ENCODE results near the gene SRD5A1. TPM values are rescaled to one million over a fixed set of nuclear protein-coding genes. Genes with fewer than 3 reads are reported as not detected.

The SRD5A1 gene
- total RNA-seq, 4 donors from 2014 or later, result 3.0 to 7.5 (median 5.0) TPM

DNA sequence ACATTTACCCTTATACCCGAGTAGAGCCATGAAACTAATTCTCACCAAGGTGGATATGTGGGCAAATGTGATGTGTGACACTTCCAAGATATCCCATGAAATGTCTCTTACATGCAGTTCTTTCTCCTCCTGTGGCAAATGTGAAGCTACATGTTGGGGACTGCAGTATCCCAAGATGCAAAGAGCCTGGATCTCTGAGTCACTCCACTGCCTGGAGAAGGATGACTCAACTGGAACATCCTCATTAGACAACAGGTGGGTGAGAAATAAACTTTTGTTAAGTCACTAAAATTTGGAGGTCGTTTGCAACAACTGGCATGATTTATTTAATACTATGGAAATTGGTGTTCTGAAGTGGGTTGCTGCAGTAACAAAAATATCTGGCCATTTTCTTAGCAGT, 43.5 kb downstream of the SRD5A1 start:
- TF ChIP-seq, protein P1, sequence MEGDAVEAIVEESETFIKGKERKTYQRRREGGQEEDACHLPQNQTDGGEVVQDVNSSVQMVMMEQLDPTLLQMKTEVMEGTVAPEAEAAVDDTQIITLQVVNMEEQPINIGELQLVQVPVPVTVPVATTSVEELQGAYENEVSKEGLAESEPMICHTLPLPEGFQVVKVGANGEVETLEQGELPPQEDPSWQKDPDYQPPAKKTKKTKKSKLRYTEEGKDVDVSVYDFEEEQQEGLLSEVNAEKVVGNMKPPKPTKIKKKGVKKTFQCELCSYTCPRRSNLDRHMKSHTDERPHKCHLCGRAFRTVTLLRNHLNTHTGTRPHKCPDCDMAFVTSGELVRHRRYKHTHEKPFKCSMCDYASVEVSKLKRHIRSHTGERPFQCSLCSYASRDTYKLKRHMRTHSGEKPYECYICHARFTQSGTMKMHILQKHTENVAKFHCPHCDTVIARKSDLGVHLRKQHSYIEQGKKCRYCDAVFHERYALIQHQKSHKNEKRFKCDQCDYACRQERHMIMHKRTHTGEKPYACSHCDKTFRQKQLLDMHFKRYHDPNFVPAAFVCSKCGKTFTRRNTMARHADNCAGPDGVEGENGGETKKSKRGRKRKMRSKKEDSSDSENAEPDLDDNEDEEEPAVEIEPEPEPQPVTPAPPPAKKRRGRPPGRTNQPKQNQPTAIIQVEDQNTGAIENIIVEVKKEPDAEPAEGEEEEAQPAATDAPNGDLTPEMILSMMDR (IDR thresholded peaks at IDR 0.05), result no peak
- no peak for TF ChIP-seq POLR2A (IDR thresholded peaks at IDR 0.05)
- WGBS, 2 donors, result 73 to 83% methylated on average over 2 of the region's 2 CpGs
- Histone ChIP-seq H3K4me3 (replicated peaks in 1 of 3) (no peak overlapping the region), H3K4me1 (no peaks in the 10 kb centered on the region), H3K27ac (no peak overlapping the region), H3K27me3 (no peaks in the 10 kb centered on the region), H3K36me3 (no peaks in the 10 kb centered on the region), H3K9me3 (no peaks in the 10 kb centered on the region)
- no peak for DNase-seq
- intact Hi-C loops (cut with DNase I), result no loop called here

DNA sequence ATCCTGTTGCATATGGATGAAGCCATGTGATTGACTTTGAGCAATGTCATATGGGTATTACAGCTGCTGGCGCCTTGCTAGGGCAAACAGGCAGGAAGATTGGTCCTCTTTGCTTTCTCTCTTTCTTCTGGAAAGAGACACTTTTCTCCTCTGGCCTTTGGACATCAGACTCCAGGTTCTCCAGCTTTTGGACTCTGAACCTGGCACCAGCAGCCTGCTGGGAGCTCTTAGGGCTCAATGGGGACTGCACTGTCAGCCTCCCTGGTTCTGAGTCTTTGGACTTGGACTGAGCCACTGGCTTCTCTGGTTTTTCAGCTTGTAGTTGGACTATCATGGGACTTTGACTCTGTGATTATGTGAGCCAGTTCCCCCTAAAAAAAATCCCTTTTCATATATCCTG, 45.1 kb downstream of the SRD5A1 start:
- H3K4me3 ChIP-seq (replicated peaks in 1 of 3), result no peak overlapping the region
- intact Hi-C loops (cut with DNase I), result no loop called here
- WGBS, 2 donors, result 82 to 88% methylated on average over 1 of the region's 1 CpG
- no peaks in the 10 kb centered on the region for H3K27me3 ChIP-seq
- no peak overlapping the region for H3K27ac ChIP-seq
- H3K9me3 ChIP-seq, result no peaks in the 10 kb centered on the region
- DNase-seq, result no peak
- TF ChIP-seq, protein P1 (IDR thresholded peaks at IDR 0.05), result no peak
- TF ChIP-seq POLR2A (IDR thresholded peaks at IDR 0.05), result no peak
- no peaks in the 10 kb centered on the region for H3K4me1 ChIP-seq
- H3K36me3 ChIP-seq, result no peaks in the 10 kb centered on the region

DNA sequence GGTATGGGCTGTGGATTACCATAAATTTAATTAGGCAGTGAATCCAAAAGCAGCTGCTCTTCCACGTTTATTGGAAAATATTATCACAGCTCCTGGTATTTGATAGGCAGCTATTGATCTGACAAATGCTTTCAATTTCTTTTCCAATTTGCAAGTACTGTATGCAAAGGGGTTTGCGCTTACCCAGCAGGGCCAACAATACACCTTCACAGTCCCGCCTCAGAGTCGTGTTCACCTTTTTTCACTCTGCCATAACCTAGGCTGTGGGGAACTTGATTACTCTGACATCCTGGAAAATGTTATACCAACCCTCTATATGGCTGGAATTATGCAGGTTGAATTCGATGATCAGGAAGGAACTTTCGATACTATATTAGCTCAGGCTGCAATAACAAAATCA, 47.7 kb downstream of the SRD5A1 start:
- Histone ChIP-seq H3K27me3 (no peaks in the 10 kb centered on the region), H3K36me3 (no peaks in the 10 kb centered on the region), H3K9me3 (no peaks in the 10 kb centered on the region), H3K4me3 (replicated peaks in 1 of 3) (no peak overlapping the region), H3K4me1 (no peaks in the 10 kb centered on the region), H3K27ac (no peak overlapping the region)
- no peak for DNase-seq
- no peak for TF ChIP-seq POLR2A (IDR thresholded peaks at IDR 0.05)
- TF ChIP-seq, protein P1 (IDR thresholded peaks at IDR 0.05), result no peak
- intact Hi-C loops (cut with DNase I), result no loop called here
- 65 to 68% methylated on average over 6 of the region's 6 CpGs for WGBS, 2 donors

DNA sequence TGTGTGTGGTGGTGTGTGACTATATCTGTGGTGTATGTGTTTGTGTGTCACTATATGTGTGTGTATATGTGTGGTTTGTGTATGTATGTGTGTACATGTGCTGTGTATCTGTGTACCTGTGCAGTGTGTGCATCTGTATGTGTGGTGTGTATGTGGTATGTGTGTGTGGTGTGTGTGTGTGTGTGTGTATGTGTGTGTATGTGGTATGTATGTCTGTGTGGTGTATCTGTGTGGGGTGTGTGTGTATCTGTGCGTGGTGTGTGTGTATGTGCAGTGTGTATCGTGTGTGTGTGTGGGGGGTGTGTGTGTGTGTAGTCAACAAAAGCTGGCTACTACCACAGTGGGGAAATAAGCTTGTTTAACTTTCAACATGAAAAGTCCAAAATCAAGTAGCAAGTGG, 48.4 kb downstream of the SRD5A1 start:
- H3K36me3 ChIP-seq, result no peaks in the 10 kb centered on the region
- H3K4me3 ChIP-seq (replicated peaks in 1 of 3), result no peak overlapping the region
- H3K4me1 ChIP-seq, result no peaks in the 10 kb centered on the region
- intact Hi-C loops (cut with DNase I), result no loop called here
- H3K27me3 ChIP-seq, result no peaks in the 10 kb centered on the region
- no peak for DNase-seq
- H3K9me3 ChIP-seq, result no peaks in the 10 kb centered on the region
- TF ChIP-seq, protein P1 (IDR thresholded peaks at IDR 0.05), result no peak
- TF ChIP-seq POLR2A (IDR thresholded peaks at IDR 0.05), result no peak
- WGBS, 2 donors, result 38 to 43% methylated on average over 2 of the region's 2 CpGs
- H3K27ac ChIP-seq, result no peak overlapping the region

DNA sequence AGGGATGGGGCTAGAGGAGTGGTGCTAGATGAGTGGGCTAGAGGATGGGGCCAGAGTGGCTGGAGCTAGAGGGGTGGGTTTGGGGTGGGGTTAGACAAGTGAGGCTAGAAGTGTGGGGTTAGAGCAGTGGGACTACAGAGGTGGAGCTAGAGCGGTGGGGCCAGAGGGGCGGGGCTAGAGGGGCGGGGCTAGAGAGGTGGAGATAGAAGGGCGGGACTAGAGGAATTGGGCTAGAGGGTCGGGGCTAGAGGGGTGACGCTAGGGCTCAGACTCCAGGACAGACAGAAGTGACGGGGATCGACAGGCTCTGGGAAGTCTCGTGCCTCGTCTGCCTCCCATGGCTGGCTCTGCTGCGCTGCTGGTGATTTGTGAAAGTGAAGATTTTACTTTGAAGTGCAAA, 49.0 kb downstream of the SRD5A1 start:
- TF ChIP-seq, protein P1 (IDR thresholded peaks at IDR 0.05), result no peak
- TF ChIP-seq POLR2A (IDR thresholded peaks at IDR 0.05), result no peak
- Histone ChIP-seq H3K9me3 (no peaks in the 10 kb centered on the region), H3K4me3 (replicated peaks in 1 of 3) (no peak overlapping the region), H3K27me3 (no peaks in the 10 kb centered on the region), H3K4me1 (peaks cover 0 to 4% of the 10 kb centered on the region in 2 donors), H3K36me3 (no peaks in the 10 kb centered on the region), H3K27ac (no peak overlapping the region)
- DNase-seq, result no peak
- WGBS, 2 donors, result 40 to 59% methylated on average over 11 of the region's 11 CpGs
- intact Hi-C loops (cut with DNase I), result no loop called here
